ENCODE data around the gene CGNL1.

DNA sequence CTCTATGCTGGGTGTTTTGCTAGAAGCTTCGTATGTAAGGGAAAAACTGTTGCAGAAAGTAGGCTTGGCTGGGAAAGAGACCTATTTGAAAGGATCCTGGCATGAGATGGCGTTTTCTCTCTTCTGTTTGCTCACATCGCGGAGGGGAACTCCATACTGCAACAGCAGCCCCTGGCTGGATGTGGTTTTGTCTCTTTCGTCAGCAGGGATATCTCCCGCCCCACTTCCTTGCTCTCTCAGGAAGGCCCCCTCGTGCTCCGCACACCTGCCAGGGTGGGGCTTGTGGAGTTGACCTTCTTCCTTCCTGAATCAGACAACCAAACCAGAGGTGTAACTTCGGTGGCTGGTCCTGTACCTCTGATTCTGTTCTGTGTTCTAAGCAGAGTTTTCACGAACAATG lies 189.0 kb downstream of the CGNL1 start:
- TF ChIP-seq, protein P1, sequence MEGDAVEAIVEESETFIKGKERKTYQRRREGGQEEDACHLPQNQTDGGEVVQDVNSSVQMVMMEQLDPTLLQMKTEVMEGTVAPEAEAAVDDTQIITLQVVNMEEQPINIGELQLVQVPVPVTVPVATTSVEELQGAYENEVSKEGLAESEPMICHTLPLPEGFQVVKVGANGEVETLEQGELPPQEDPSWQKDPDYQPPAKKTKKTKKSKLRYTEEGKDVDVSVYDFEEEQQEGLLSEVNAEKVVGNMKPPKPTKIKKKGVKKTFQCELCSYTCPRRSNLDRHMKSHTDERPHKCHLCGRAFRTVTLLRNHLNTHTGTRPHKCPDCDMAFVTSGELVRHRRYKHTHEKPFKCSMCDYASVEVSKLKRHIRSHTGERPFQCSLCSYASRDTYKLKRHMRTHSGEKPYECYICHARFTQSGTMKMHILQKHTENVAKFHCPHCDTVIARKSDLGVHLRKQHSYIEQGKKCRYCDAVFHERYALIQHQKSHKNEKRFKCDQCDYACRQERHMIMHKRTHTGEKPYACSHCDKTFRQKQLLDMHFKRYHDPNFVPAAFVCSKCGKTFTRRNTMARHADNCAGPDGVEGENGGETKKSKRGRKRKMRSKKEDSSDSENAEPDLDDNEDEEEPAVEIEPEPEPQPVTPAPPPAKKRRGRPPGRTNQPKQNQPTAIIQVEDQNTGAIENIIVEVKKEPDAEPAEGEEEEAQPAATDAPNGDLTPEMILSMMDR (conservative IDR thresholded peaks at IDR 0.05), result no peak
- no peak for TF ChIP-seq ZFX (IDR thresholded peaks at IDR 0.05)

All from C4-2B (cell line).